ENCODE results near the gene MPDZ. TPM values are rescaled to one million over a fixed set of nuclear protein-coding genes. Genes with fewer than 3 reads are reported as not detected.

Gene MPDZ
- total and polyA plus RNA-seq, 2 of the 13 experiments (the other 11 are each of a cell fraction or from before 2014, with no cell fraction given), result 12.4 to 14.7 TPM

DNA sequence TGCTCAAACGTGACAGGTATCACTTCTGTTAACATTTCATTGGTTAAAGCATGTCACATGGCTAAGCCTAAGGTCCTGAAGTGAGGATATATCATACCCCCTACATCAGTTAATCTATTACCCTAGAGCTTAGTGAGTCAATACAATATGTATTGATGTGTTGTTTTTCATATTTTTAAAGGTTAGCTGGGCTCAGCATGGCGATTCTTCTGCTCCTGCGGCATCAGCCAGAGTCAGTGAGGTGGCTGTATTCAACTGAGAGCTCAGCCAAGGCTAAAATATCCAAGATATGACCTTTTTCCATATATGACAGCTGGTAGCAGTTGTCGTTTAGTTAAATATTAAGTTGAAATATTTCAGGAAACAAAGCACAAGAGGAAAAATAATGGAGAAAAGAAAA is 38.5 kb upstream of the MPDZ start:
- intact Hi-C loops (cut with micrococcal nuclease; ENCODE audit: unreplicated experiment), result no loop called here
- WGBS (ENCODE audit: low lambda C conversion rate), result under 1% methylated on average over 4 of the region's 4 CpGs

DNA sequence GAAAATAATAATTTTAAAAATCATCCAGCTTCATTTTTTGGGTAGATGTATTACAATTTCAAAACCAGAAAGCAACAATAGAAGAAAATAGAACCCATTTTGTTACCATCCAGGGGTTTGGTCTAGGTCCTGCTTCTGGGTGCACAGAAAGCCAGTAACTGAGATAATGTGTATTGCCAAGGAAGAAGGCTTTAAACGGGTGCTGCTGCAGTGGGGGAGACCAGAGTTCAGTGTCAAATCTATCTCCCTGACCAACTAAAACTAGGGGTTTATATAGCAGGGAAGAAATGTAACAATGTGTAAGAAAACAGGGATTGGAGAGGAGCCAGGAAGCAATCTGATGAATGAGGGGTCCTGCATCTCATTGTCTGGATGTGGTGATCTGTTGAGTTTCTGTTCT is 17.5 kb upstream of the MPDZ start:
- intact Hi-C loops (cut with micrococcal nuclease; ENCODE audit: unreplicated experiment) (no loop called here), in situ Hi-C loops (cut with HindIII; ENCODE audit: extremely low pct_ligation_motif_present, low pct_unique_long_range_greater_than_20kb) (no loop called here)
- no peaks in the 10 kb centered on the region for H3K79me2 ChIP-seq (ENCODE audit: insufficient read depth, low read length)
- FAIRE-seq, result no peak
- H2AFZ ChIP-seq (ENCODE audit: low read length), result no peak overlapping the region
- BruUV-seq (replicated peaks), result no TSS peak
- ATAC-seq, result no peak
- ChIA-PET CTCF (ENCODE audit: low intra/inter-chr PET ratio, low total read pairs) (no interaction called here), POLR2A (no interaction called here)
- no peak for DNase-seq (ENCODE audit: low spot score)
- H3K27me3 ChIP-seq (ENCODE audit: control insufficient read depth in 1 of 2, insufficient read depth in 2 of 2, low read length in 2 of 2), result no peaks in the 10 kb centered on the region
- H3K4me2 ChIP-seq (ENCODE audit: low read depth, low read length), result no peak overlapping the region
- H3K27ac ChIP-seq (ENCODE audit: extremely low read length, insufficient read depth, low read length), result no peak overlapping the region
- peaks cover 10% of the 10 kb centered on the region for H3K9me3 ChIP-seq (ENCODE audit: low read length)
- no peaks in the 10 kb centered on the region for H3K36me3 ChIP-seq (replicated peaks in 1 of 2; ENCODE audit: control insufficient read depth in 1 of 2, insufficient read depth in 2 of 2, low read length in 2 of 2)
- no peaks in the 10 kb centered on the region for H3K4me1 ChIP-seq (ENCODE audit: insufficient read depth, low read length)
- WGBS (ENCODE audit: low lambda C conversion rate), result 0% methylated on average over 1 of the region's 1 CpG
- H3K4me3 ChIP-seq (replicated peaks in 1 of 3; ENCODE audit: insufficient read depth in 1 of 3, low read depth in 2 of 3, low read length in 3 of 3), result no peak overlapping the region
- no peaks in the 10 kb centered on the region for H4K20me1 ChIP-seq (ENCODE audit: insufficient read depth, low read length)
- no peak overlapping the region for H3K9ac ChIP-seq (ENCODE audit: insufficient read depth, low read depth, low read length)
- TF ChIP-seq, protein P1, sequence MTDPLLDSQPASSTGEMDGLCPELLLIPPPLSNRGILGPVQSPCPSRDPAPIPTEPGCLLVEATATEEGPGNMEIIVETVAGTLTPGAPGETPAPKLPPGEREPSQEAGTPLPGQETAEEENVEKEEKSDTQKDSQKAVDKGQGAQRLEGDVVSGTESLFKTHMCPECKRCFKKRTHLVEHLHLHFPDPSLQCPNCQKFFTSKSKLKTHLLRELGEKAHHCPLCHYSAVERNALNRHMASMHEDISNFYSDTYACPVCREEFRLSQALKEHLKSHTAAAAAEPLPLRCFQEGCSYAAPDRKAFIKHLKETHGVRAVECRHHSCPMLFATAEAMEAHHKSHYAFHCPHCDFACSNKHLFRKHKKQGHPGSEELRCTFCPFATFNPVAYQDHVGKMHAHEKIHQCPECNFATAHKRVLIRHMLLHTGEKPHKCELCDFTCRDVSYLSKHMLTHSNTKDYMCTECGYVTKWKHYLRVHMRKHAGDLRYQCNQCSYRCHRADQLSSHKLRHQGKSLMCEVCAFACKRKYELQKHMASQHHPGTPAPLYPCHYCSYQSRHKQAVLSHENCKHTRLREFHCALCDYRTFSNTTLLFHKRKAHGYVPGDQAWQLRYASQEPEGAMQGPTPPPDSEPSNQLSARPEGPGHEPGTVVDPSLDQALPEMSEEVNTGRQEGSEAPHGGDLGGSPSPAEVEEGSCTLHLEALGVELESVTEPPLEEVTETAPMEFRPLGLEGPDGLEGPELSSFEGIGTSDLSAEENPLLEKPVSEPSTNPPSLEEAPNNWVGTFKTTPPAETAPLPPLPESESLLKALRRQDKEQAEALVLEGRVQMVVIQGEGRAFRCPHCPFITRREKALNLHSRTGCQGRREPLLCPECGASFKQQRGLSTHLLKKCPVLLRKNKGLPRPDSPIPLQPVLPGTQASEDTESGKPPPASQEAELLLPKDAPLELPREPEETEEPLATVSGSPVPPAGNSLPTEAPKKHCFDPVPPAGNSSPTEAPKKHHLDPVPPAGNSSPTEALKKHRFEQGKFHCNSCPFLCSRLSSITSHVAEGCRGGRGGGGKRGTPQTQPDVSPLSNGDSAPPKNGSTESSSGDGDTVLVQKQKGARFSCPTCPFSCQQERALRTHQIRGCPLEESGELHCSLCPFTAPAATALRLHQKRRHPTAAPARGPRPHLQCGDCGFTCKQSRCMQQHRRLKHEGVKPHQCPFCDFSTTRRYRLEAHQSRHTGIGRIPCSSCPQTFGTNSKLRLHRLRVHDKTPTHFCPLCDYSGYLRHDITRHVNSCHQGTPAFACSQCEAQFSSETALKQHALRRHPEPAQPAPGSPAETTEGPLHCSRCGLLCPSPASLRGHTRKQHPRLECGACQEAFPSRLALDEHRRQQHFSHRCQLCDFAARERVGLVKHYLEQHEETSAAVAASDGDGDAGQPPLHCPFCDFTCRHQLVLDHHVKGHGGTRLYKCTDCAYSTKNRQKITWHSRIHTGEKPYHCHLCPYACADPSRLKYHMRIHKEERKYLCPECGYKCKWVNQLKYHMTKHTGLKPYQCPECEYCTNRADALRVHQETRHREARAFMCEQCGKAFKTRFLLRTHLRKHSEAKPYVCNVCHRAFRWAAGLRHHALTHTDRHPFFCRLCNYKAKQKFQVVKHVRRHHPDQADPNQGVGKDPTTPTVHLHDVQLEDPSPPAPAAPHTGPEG (CRISPR knock-in tag; IDR thresholded peaks at IDR 0.05), result no peak
- TF ChIP-seq SNRNP70 (IDR thresholded peaks at IDR 0.05; ENCODE audit: low read depth, low read length) (no peak), ZNF124 (CRISPR knock-in tag; IDR thresholded peaks at IDR 0.05) (peak; percentile 99), MXD4 (CRISPR knock-in tag; IDR thresholded peaks at IDR 0.05) (no peak)
- TF ChIP-seq, protein P2, sequence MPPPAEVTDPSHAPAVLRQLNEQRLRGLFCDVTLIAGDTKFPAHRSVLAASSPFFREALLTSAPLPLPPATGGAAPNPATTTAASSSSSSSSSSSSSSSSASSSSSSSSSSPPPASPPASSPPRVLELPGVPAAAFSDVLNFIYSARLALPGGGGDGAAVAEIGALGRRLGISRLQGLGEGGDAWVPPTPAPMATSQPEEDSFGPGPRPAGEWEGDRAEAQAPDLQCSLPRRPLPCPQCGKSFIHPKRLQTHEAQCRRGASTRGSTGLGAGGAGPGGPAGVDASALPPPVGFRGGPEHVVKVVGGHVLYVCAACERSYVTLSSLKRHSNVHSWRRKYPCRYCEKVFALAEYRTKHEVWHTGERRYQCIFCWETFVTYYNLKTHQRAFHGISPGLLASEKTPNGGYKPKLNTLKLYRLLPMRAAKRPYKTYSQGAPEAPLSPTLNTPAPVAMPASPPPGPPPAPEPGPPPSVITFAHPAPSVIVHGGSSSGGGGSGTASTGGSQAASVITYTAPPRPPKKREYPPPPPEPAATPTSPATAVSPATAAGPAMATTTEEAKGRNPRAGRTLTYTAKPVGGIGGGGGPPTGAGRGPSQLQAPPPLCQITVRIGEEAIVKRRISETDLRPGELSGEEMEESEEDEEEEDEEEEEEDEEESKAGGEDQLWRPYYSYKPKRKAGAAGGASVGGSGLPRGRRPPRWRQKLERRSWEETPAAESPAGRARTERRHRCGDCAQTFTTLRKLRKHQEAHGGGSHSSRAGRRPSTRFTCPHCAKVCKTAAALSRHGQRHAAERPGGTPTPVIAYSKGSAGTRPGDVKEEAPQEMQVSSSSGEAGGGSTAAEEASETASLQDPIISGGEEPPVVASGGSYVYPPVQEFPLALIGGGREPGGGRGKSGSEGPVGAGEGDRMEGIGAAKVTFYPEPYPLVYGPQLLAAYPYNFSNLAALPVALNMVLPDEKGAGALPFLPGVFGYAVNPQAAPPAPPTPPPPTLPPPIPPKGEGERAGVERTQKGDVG (CRISPR knock-in tag; IDR thresholded peaks at IDR 0.05; ENCODE audit: borderline replicate concordance), result no peak
- TF ChIP-seq, protein P3, sequence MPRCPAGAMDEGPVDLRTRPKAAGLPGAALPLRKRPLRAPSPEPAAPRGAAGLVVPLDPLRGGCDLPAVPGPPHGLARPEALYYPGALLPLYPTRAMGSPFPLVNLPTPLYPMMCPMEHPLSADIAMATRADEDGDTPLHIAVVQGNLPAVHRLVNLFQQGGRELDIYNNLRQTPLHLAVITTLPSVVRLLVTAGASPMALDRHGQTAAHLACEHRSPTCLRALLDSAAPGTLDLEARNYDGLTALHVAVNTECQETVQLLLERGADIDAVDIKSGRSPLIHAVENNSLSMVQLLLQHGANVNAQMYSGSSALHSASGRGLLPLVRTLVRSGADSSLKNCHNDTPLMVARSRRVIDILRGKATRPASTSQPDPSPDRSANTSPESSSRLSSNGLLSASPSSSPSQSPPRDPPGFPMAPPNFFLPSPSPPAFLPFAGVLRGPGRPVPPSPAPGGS (CRISPR knock-in tag; IDR thresholded peaks at IDR 0.05), result no peak

More for the DNA sequence above, 38.5 kb upstream of the MPDZ start:
- CTCF ChIA-PET (ENCODE audit: low intra/inter-chr PET ratio, low total read pairs), result no interaction called here
- H4K20me1 ChIP-seq (ENCODE audit: insufficient read depth, low read length), result no peaks in the 10 kb centered on the region
- no peak overlapping the region for H3K4me2 ChIP-seq (ENCODE audit: low read depth, low read length)
- no peak overlapping the region for H3K9ac ChIP-seq (ENCODE audit: insufficient read depth, low read depth, low read length)
- no peak for ATAC-seq
- H3K79me2 ChIP-seq (ENCODE audit: insufficient read depth, low read length), result no peaks in the 10 kb centered on the region
- no peaks in the 10 kb centered on the region for H3K27me3 ChIP-seq (ENCODE audit: control insufficient read depth in 1 of 2, insufficient read depth in 2 of 2, low read length in 2 of 2)
- no peaks in the 10 kb centered on the region for H3K4me1 ChIP-seq (ENCODE audit: insufficient read depth, low read length)
- TF ChIP-seq RBM22 (optimal IDR thresholded peaks at IDR 0.05; ENCODE audit: low read length), result no peak
- peak; percentile 98 for TF ChIP-seq ZNF331 (CRISPR knock-in tag; IDR thresholded peaks at IDR 0.05)
- H3K27ac ChIP-seq (ENCODE audit: extremely low read length, insufficient read depth, low read length), result no peak overlapping the region
- H3K9me3 ChIP-seq (ENCODE audit: low read length), result peaks cover 15% of the 10 kb centered on the region; the same call in 1 of the 2 replicates
- FAIRE-seq, result no peak
- H2AFZ ChIP-seq (ENCODE audit: low read length), result no peak overlapping the region
- POLR2A ChIA-PET, result no interaction called here
- BruUV-seq (replicated peaks), result no TSS peak
- no peaks in the 10 kb centered on the region for H3K36me3 ChIP-seq (replicated peaks in 1 of 2; ENCODE audit: control insufficient read depth in 1 of 2, insufficient read depth in 2 of 2, low read length in 2 of 2)
- H3K4me3 ChIP-seq (replicated peaks in 1 of 3; ENCODE audit: insufficient read depth in 1 of 3, low read depth in 2 of 3, low read length in 3 of 3), result no peak overlapping the region
- DNase-seq (ENCODE audit: low spot score), result no peak
- in situ Hi-C loops (cut with HindIII; ENCODE audit: extremely low pct_ligation_motif_present, low pct_unique_long_range_greater_than_20kb), result no loop called here
